Gastroesophageal sphincter (tissue), 4 donors: Measurements from ENCODE around the gene RPS18. TPM values are rescaled to one million over a fixed set of nuclear protein-coding genes. Genes with fewer than 3 reads are reported as not detected.
A peak's percentile ranks its signal among the peaks of the same experiment; 100 is the strongest.

Source experiments
- ATAC-seq: fragments of 150-250 bp; one replicate; pipeline ENCODE4 v1.9.1; 2016; ENCODE audit warnings: mild to moderate bottlenecking, moderate library complexity
- H3K27ac ChIP-seq, 4 donors: fragments of 200-600 bp; sonication (generic) in 3 of 4; 1 replicate in 3 of 4; 2 replicates in 1 of 4; pipeline ENCODE4 v1.5.1; 2016 to 2019
- H3K27me3 ChIP-seq: fragments of 200-600 bp; sonication (generic); one replicate; pipeline ENCODE4 v1.5.1; 2019
- H3K36me3 ChIP-seq, 2 donors: fragments of 200-600 bp; sonication (generic); one replicate each; pipeline ENCODE4 v1.5.1; 2019; ENCODE audit warnings: control low read depth in 1 of 2
- H3K4me1 ChIP-seq, 3 donors: fragments of 200-600 bp; sonication (generic); 1 replicate in 2 of 3; 2 replicates in 1 of 3; pipeline ENCODE4 v1.5.1; 2016 to 2019; ENCODE audit warnings: control low read depth in 2 of 3
- H3K4me3 ChIP-seq, 2 donors: fragments of 200-600 bp; sonication (generic); one replicate each; pipeline ENCODE4 v1.5.1; 2019; ENCODE audit warnings: mild to moderate bottlenecking in 1 of 2, moderate library complexity in 1 of 2
- H3K9me3 ChIP-seq, 3 donors: fragments of 200-600 bp; sonication (generic); one replicate each; pipeline ENCODE4 v1.5.1; 2017 to 2019; ENCODE audit warnings: control low read depth in 2 of 3
- CTCF ChIP-seq, 4 experiments: fragments of 200-600 bp in 2 of 4; fragments of 450-650 bp in 2 of 4; sonication (generic) in 1 of 4; IDR thresholded peaks; one replicate each; pipeline ENCODE4 v1.5.1; 2017 to 2019; ENCODE audit warnings: antibody characterized with exemption in 4 of 4, mild to moderate bottlenecking in 2 of 4, moderate library complexity in 2 of 4
- EP300 ChIP-seq: sonication (generic); formaldehyde crosslinking; IDR thresholded peaks from one replicate; pipeline ENCODE4 v1.6.1; 2017; ENCODE audit warnings: antibody characterized with exemption, mild to moderate bottlenecking
- POLR2A ChIP-seq, 2 donors: fragments of 450-650 bp; IDR thresholded peaks; one replicate each; pipeline ENCODE4 v1.6.1; 2017; ENCODE audit warnings: antibody characterized with exemption in 2 of 2, mild to moderate bottlenecking in 2 of 2, moderate library complexity in 1 of 2
- POLR2AphosphoS5 ChIP-seq: sonication (generic); formaldehyde crosslinking; IDR thresholded peaks from one replicate; pipeline ENCODE4 v1.6.1; 2017; ENCODE audit warnings: antibody characterized with exemption
- WGBS, 2 donors: methylation state at CpG; one replicate each; pipeline ENCODE4 v1.1.5; 2018; ENCODE audit warnings: low coverage in 1 of 2; 5-methylcytosine and 5-hydroxymethylcytosine counted together
- total RNA-seq, 4 donors: library from RNA; depleted of rRNA; stranded (reverse); fragments of >200 nt; gene quantifications; one replicate each; pipeline ENCODE4 v1.1.0, GENCODE V29; 2016

Gene RPS18
- total RNA-seq, 4 donors from 2014 or later: 1,175 to 3,464 (median 2,399) TPM

- Histone ChIP-seq H3K9me3 (no peaks in the 10 kb centered on the region), H3K4me3 (no peak overlapping the region), H3K4me1 (peaks cover 0 to 43% (median 0%) of the 10 kb centered on the region in 3 donors), H3K27me3 (no peaks in the 10 kb centered on the region), H3K36me3 (peaks cover 0 to 83% of the 10 kb centered on the region in 2 donors), H3K27ac (no peak overlapping the region)
- TF ChIP-seq EP300: no peak
- 57 to 83% methylated on average over 2 to 4 of the region's 4 CpGs for WGBS, 2 donors
- no peak for ATAC-seq
Measured at GRCh38 chr6:33306356-33306755, 34.5 kb downstream of the RPS18 start.

GRCh38 chr6:33312361-33313104, 40.7 kb downstream of the RPS18 start:
- H3K9me3 ChIP-seq: no peaks in the 10 kb centered on the region
- WGBS, 2 donors: 1 to 3% methylated on average over 5 to 16 of the region's 29 CpGs
- H3K4me1 ChIP-seq: peaks cover 0 to 69% (median 13%) of the 10 kb centered on the region in 3 donors
- H3K27me3 ChIP-seq: no peaks in the 10 kb centered on the region
- H3K36me3 ChIP-seq: peaks cover 0 to 40% of the 10 kb centered on the region in 2 donors
- peak overlapping the region; percentile 81 to 98 (median 94) for H3K27ac ChIP-seq
- peak overlapping the region; percentile 70 to 89 for H3K4me3 ChIP-seq
- TF ChIP-seq POLR2A (IDR thresholded peaks at IDR 0.05) (no peak), CTCF (IDR thresholded peaks at IDR 0.05) (no peak), POLR2AphosphoS5 (no peak), EP300 (no peak)
- ATAC-seq: peak; percentile 15

- Histone ChIP-seq H3K4me3 (peak overlapping the region; percentile 70 to 89), H3K9me3 (no peaks in the 10 kb centered on the region), H3K27ac (peak overlapping the region; percentile 81 to 98 (median 94)), H3K36me3 (peaks cover 0 to 36% of the 10 kb centered on the region in 2 donors), H3K27me3 (no peaks in the 10 kb centered on the region), H3K4me1 (peaks cover 0 to 69% (median 13%) of the 10 kb centered on the region in 3 donors)
- WGBS, 2 donors: 0% methylated on average over 1 to 14 of the region's 33 CpGs
- ATAC-seq: no peak
- TF ChIP-seq CTCF (IDR thresholded peaks at IDR 0.05) (no peak), POLR2AphosphoS5 (no peak), EP300 (no peak), POLR2A (IDR thresholded peaks at IDR 0.05) (no peak)
Measured at GRCh38 chr6:33313105-33313708, 41.3 kb downstream of the RPS18 start.

- peak; percentile 24 to 45 for TF ChIP-seq POLR2A (IDR thresholded peaks at IDR 0.05)
- no peak for TF ChIP-seq CTCF (IDR thresholded peaks at IDR 0.05)
- TF ChIP-seq EP300: no peak
- TF ChIP-seq POLR2AphosphoS5: peak; percentile 59
- peak; percentile 6 for ATAC-seq
- H3K36me3 ChIP-seq: peaks cover 0 to 35% of the 10 kb centered on the region in 2 donors
- peak within 1 kb of the TSS; percentile 70 to 89 for H3K4me3 ChIP-seq
- peak within 1 kb of the TSS; percentile 81 to 98 (median 94) for H3K27ac ChIP-seq
- no peaks in the 10 kb centered on the region for H3K9me3 ChIP-seq
- H3K4me1 ChIP-seq: peaks cover 0 to 69% (median 13%) of the 10 kb centered on the region in 3 donors
- WGBS, 2 donors: 0% methylated on average over 10 to 13 of the region's 47 CpGs
- no peaks in the 10 kb centered on the region for H3K27me3 ChIP-seq
Measured at GRCh38 chr6:33313709-33314514, 42.0 kb downstream of the RPS18 start, which contains the start of gene TAPBP. TAPBP (minus strand) TSS chr6:33314078; CDS start chr6:33314041, 37 bp downstream.

GRCh38 chr6:33314515-33314942, 42.7 kb downstream of the RPS18 start:
- peaks cover 0 to 75% (median 13%) of the 10 kb centered on the region in 3 donors for H3K4me1 ChIP-seq
- peak; percentile 35 for ATAC-seq

More at GRCh38 chr6:33314515-33314942, 42.7 kb downstream of the RPS18 start:
- WGBS, 2 donors: 3% methylated on average over 7 to 9 of the region's 10 CpGs
- peak overlapping the region; percentile 70 to 89 for H3K4me3 ChIP-seq
- peak overlapping the region; percentile 81 to 98 (median 94) for H3K27ac ChIP-seq
- TF ChIP-seq EP300: no peak
- TF ChIP-seq POLR2A (IDR thresholded peaks at IDR 0.05): no peak
- TF ChIP-seq CTCF (IDR thresholded peaks at IDR 0.05): no peak
- TF ChIP-seq POLR2AphosphoS5: no peak
- H3K9me3 ChIP-seq: no peaks in the 10 kb centered on the region
- no peaks in the 10 kb centered on the region for H3K27me3 ChIP-seq
- H3K36me3 ChIP-seq: peaks cover 0 to 41% of the 10 kb centered on the region in 2 donors
